Globus pallidus (tissue), 1 donor: ENCODE results near the gene CHIC2.
"Not testable (repeated sequence)": the region's sequence is repeated elsewhere in the genome, so short reads cannot be mapped to it uniquely, and the experiment has no call there.

ENCODE experiments used
- DNase-seq: peaks from one replicate; pipeline ENCODE4 v3.0.0-alpha.2; 2015; ENCODE audit warnings: low spot score

CHIC2 gene

DNA sequence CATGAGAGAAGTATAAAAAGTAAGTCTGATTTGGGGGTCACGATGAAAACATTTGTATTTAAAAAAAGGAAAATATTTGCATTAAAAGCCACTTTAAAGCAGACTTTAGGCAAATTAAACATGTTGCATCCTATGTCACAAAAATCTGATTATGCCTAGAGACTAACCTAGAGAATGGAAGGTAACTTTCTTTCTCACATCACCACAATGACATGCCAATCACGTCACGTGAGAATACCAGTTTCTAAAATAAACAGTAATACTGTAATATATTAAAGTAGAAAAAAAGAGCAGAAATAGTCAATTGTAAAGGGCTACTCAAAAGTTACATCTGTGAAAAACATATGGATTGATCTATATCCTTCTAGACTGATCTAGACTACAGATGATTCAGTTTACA lies 3.3 kb downstream of the CHIC2 start:
- DNase-seq, result no peak

GRCh38 chr4:54060116-54060515 lies 4.3 kb downstream of the CHIC2 start:
- DNase-seq, result no peak

GRCh38 chr4:54058171-54058570 lies 6.2 kb downstream of the CHIC2 start:
- no peak for DNase-seq

GRCh38 chr4:54056360-54056759 lies 8.0 kb downstream of the CHIC2 start:
- DNase-seq, result no peak

- DNase-seq, result no peak
Measured at GRCh38 chr4:54055494-54055893, 8.9 kb downstream of the CHIC2 start.

DNA sequence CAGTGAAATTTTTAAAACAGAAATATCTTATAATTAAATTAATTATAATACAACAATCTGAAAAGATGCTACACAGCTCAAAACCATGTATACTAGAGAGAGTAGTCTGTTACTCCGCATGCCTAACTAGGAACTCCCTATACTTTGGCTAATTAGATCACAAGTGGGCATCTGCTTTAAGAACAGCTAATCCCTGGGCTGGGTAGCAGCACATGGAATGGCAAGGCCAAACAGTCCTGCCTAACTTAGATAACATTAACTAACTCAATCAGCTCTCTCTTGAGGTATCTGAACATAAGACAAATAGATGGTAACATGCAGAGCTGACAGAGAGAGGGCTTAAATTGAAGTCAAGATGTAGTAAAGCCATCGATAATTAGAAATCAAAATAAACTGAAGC lies 9.9 kb downstream of the CHIC2 start:
- no peak for DNase-seq

DNA sequence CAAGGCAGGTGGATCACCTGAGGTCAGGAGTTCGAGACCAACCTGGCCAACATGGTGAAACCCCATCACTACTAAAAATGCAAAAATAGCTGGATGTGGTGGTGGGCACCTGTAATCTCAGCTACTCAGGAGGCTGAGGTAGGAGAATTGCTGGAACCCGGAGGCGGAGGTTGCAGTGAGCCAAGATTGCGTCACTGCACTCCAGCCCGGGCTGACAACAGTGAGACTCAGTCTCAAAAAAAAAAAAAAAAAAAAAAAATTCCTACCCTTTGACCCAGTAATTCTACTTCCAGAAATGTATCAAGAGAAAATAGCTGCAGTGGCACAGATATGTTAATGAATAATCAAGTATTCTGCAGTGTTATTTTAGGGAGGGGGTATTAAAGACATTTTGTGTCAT lies 11.1 kb downstream of the CHIC2 start:
- DNase-seq, result not testable (repeated sequence)

DNA sequence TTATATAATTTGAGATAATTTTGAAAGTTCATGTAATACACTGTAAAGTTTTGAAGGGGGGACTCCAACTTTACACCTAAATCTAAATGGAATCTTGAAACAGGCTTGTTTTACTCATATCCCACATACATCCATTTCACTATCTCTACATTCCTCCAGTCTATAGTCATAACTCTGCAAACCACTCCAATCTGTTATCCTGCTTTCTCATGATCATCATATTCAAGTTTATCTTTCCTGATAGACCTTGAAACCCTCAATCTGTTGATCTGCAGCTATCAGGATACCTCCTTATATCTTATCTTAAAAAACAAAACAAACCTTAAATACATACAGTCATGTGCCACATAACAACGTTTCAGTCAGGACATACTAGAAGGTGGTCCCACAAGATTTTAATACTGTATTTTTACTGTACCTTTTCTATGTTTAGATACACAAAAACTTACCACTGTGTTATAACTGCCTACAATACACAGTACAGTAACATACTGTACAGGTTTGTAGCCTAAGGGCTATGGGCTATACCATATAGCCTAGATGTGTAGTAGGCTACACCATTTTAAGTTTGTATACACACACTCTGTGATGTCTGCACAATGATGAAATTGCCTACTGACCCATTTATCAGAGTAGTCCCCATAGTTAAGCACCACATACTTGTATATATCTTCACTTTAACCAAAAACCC lies 14.0 kb downstream of the CHIC2 start:
- DNase-seq, result no peak

DNA sequence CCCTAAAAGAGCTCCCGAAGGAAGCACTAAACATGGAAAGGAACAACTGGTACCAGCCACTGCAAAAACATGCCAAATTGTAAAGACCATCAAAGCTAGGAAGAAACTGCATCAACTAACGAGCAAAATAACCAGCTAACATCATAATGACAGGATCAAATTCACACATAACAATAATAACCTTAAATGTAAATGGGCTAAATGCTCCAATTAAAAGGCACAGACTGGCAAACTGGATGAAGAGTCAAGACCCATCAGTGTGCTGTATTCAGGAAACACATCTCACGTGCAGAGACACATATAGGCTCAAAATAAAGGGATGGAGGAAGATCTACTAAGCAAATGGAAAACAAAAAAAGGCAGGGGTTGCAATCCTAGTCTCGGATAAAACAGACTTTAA lies 20.8 kb downstream of the CHIC2 start:
- not testable (repeated sequence) for DNase-seq

DNA sequence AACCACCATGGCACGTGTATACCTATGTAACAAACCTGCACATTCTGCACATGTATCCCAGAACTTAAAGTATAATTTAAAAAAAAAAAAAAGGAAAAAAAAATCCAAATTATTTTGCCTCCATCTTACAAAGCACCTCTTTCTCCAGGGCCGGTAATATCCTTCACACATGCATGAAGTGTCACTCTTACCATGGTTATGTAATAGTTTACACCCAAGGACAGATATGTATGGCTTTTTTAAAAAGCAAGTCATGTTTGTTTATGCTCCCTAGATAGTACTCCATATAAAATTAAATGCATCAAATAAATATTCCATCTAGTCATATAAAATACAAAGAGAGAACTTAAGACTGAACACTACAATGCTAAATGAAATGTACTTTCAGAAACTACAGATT lies 22.5 kb downstream of the CHIC2 start:
- DNase-seq, result no peak

- no peak for DNase-seq
Measured at GRCh38 chr4:54041100-54041499, 23.3 kb downstream of the CHIC2 start.

DNA sequence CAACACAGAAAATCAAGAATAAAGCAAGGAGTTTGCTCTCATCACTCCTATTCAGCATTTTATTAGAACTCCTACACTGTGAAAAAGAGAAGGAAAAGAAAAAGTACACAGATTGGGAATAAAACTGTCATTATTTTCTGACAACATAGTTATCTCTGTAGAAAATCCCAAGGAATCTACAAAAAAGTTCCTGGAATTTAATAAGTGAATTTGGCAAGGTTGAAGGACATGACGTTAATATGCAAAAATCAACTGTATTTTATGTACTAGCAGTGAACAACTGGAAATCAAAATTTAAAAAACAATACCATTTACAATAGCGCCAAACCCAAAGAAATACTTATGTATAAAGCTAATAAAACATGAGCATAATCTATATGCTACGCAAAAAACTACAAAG lies 26.3 kb downstream of the CHIC2 start:
- no peak for DNase-seq

DNA sequence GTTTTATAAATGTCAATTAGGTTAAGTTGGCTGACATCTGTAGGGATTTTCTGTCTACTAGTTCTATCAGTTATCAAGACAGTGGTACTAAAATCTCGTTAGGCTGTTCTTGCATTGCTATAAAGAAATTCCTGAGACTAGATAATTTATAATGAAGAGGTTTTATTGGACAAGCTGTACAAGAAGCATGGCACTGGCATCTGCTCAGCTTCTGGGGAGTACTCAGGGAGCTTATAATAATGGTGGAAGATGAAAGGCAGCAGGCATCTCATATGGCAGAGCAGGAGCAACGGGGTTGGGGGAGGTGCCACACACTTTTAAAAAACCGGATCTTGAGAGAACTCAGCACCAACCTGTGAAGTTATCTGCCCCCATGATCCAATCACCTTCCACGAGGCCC lies 28.2 kb downstream of the CHIC2 start:
- no peak for DNase-seq

GRCh38 chr4:54032558-54033135 lies 31.8 kb downstream of the CHIC2 start:
- DNase-seq, result no peak

DNA sequence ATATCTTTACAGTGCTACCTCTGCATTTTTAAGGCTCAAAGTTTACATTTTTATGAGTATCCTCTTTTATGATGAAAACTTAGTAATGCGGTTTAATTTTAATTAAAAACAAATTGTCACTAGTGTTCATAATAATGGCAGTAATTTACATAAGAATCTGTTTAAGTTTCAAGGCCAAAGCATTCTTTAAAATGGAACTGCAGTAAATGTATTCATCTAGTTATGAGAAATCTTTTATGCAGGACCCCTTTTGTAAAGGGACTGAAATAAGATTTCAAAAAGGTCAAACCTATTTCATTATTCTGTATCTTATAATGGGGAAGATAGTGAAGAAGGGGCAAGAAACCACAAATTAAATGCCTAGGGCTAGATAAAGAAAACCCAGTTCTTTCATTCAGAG lies 37.1 kb downstream of the CHIC2 start:
- DNase-seq, result no peak

DNA sequence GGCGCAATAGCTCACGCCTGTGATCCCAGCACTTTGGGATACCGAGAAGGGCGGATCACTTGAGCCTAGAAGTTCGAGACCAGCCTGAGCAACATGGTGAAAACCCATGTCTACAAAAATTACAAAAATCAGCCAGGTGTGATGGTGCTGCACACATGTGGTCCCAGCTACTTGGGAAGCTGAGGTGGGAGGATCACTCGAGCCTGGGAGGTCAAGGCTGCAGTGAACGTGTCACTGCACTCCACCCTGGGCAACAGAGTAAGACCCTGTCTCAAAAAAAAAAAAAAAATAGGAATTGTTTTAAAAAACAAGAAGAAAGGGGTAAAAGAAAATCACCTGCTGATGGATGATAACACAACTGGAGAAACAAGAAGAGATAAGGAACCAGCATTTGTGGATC lies 38.8 kb downstream of the CHIC2 start:
- DNase-seq, result no peak

DNA sequence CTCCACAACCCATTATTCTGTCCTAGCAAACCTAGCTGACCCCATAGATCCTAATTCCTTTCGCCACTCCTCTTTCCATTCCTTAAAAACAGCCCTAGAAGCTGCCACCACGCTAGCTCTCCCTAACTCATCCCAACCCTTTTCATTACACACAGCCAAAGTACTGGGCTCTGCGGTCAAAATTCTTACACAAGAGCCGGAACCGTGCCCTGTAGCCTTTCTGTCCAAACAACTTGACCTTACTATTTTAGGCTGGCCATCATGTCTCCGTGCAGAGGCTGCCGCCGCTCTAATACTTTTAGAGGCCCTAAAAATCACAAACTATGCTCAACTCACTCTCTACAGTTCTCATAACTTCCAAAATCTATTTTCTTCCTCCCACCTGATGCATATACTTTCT lies 41.4 kb downstream of the CHIC2 start:
- DNase-seq, result not testable (repeated sequence)

DNA sequence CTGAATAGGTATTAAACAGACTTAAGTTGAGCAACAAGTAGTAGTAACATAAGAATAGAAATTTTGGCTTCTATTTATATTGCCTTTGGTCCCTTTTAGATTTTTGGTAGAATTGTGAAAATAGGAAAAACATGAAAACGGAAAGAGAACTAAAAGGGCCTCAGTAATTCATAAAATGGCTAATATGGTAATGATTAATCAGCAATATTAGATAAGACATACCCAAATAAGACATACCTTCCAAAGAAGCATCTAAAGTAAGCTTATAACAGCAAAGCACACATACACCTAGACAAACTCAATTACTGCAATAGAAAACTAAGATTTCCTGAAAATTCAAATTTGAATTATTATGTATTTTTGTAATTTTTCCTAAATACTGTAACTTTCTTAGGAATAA lies 46.4 kb downstream of the CHIC2 start:
- DNase-seq, result no peak

GRCh38 chr4:54017308-54017707 lies 47.1 kb downstream of the CHIC2 start:
- no peak for DNase-seq

GRCh38 chr4:54016504-54016903 lies 47.9 kb downstream of the CHIC2 start:
- no peak for DNase-seq

DNA sequence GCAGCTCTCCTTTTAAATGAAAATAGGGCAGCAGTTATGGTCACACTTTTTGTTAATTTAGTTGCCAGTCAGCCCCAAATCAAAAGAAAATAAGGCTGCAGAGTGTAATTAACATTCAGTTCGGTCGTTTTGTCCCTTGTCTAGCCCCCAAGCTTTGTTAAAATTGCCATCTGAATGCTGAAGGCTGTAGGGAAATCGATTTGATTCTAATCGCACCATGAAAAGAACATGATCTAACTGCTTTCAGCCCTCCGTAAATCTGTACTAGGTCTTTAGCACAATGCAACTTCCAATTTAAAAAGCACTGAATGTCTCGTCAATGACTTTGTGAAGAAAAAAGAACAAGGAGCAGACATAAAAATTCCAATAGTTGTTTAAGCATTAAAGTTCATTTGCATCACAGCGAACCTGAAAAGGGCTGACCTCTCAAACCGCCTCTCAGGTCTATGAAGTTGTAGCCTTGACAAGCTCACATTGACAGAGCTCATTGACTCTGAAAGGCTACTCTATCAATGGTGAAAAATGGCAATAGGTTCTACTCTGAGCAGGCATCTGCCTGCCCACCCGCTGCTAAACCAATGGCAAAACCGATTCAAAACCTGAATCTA lies 48.9 kb downstream of the CHIC2 start:
- DNase-seq, result no peak

DNA sequence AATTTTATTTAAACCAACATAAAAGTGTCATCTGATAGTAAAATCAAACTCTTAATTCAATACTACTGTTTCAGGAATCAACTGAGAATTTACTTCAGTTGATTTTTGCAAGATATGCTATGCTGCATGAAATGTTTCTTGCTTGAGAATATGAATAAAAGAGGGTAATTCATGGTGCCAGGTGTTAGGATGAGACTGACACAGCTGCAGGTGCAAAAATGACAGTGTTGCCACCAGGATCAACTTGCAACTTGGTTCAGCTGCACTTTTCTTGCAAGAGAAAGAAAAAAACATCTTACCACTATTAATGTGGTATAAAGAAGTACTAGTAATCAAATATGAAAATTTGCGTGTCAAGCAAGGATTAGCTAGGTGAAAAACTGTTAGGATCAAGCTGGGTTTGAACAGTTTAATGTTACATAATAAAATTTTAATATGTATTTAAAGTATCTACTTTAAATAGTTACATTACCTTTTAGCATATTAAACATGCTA lies 49.7 kb downstream of the CHIC2 start:
- DNase-seq, result no peak

DNA sequence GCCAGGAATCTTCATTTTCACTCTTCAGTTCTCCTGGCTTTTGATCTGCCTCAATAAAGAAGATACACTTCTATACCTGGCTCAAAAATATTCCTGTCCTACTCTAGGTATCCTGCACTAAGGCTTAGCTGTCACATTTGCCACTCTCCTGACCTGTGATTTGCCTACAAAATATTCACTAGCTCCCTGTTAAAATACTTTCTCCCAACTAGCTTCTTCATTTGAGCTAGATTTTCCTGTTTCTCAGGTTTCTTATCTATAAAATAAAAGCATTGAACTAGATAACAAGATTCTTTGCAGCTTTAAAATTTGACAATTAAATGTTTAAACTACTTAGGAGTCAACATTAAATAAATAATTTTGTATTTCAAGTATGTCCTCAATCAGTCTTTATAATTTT lies 53.2 kb downstream of the CHIC2 start:
- no peak for DNase-seq

GRCh38 chr4:54006755-54007154 lies 57.6 kb downstream of the CHIC2 start:
- no peak for DNase-seq
